Choroid plexus epithelial cell (primary cell): ENCODE results near the gene SLC16A8.

Experiments
- DNase-seq: peaks from one replicate; pipeline ENCODE4 v3.0.0-alpha.2; 2010; ENCODE audit warnings: low read depth
- H3K4me3 ChIP-seq: 2 replicates; pipeline ENCODE4 v1.5.1; 2011; ENCODE audit warnings: low read depth, mild to moderate bottlenecking, control low read depth, low read length, moderate library complexity
- CTCF ChIP-seq: conservative IDR thresholded peaks from 2 replicates; pipeline ENCODE4 v1.5.1; 2011; ENCODE audit warnings: low read depth, mild to moderate bottlenecking, control low read depth, inconsistent platforms, low read length, moderate library complexity

Gene SLC16A8

DNA sequence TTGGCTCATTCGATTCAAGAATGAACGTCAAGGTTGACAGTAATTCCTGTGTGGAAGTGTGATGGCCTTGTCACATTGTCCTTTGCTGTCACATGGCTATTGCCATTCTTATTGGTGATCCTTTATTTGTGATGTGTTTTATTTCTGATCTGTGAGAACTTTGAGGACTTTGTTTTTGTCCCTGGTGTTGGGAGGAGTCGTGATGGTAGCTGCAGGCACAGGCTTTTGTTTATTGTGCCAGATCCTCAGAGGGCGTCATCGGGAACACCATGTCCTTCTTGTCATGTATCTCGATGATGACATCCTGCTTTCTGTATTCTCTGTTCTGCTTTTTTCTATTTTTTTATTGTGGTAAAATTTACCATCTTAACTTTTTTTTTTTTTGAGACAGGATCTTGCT, 21.2 kb downstream of the SLC16A8 start:
- H3K4me3 ChIP-seq, result no peak overlapping the region
- DNase-seq, result no peak
- TF ChIP-seq CTCF, result no peak

DNA sequence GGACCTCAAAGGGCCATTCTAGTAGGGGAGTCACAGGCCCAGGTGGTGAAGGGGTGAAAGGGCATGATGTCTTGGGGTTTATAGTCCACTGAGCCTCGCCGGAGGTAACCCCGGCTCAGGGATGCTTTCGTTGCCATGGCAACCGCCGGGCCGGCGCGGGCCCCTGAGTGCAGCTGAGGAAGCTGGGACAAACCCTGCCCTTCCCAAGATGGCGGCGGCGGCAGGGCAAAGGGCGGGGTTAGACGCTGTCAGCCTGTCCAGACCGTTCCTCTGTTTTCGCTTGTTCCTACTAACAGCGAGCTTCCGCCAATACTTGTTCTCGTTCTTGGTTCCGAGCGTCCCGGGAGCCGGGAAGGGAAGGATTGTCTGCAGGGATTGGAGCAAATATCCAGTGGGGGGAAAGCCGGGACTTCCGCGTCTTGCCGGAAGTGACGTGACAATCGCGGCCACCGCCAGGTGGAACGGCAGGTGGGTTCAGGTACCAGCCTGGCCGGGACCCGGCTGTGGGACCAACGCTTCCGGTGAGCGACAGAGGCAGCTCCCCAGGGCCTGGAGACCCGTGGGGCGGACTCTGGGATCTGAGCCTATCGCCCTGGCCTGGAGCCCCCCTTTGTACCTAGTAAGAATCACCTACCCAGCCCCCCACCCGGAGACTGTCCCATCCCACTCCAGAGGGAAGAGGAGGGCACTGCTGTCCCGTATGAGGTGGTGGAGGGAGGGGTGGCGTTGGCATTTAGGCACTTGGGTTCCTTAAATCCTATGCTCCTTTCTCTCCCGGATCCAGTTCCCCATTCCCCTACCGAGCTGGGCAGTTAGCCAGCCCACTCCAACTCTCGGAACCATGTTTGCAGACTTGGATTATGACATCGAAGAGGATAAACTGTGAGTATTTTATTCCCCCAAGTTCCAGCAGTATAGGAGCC, 26.8 kb downstream of the SLC16A8 start, which contains the start of gene PICK1:
Gene PICK1, plus strand, starts transcription at position 436 of the 923 bp plus-strand sequence. Its CDS starts 406 bp downstream, at position 842.
- no peak for TF ChIP-seq CTCF
- DNase-seq, result peak; percentile 94
- H3K4me3 ChIP-seq, result peak within 1 kb of the TSS; percentile 81

- H3K4me3 ChIP-seq, result no peak overlapping the region
- peak; percentile 79 for DNase-seq
- TF ChIP-seq CTCF, result peak; percentile 79
Measured at GRCh38 chr22:38051900-38052862, 31.8 kb downstream of the SLC16A8 start.

- DNase-seq, result no peak
- H3K4me3 ChIP-seq, result no peak overlapping the region
- no peak for TF ChIP-seq CTCF
Measured at GRCh38 chr22:38051261-38051660, 32.7 kb downstream of the SLC16A8 start.

GRCh38 chr22:38050720-38051119, 33.3 kb downstream of the SLC16A8 start:
- no peak overlapping the region for H3K4me3 ChIP-seq
- TF ChIP-seq CTCF, result no peak
- DNase-seq, result no peak

GRCh38 chr22:38049812-38050619, 34.0 kb downstream of the SLC16A8 start:
- no peak for TF ChIP-seq CTCF
- DNase-seq, result no peak
- no peak overlapping the region for H3K4me3 ChIP-seq
